ENCODE measurements around the gene MARK3.

MARK3 gene

DNA sequence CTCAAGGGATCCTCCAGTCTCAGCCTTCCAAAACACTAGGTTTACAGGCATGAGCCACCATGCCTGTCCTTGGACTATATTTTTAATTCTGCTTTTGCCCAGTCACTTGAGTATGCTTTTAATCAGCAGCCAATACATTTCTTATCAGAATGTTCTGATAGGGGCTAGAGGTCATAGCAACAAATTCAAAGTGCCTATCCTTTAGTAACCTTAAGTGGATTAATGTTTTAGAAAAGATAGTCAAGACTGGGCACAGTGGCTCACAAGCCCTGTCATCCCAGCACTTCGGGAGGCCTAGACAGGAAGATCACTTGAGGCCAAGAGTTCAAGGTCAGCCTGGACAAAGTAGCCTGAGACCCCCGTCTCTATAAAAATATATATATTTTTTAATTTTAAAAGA lies 100.3 kb downstream of the MARK3 start:
- no peak overlapping the region for H3K27ac ChIP-seq

DNA sequence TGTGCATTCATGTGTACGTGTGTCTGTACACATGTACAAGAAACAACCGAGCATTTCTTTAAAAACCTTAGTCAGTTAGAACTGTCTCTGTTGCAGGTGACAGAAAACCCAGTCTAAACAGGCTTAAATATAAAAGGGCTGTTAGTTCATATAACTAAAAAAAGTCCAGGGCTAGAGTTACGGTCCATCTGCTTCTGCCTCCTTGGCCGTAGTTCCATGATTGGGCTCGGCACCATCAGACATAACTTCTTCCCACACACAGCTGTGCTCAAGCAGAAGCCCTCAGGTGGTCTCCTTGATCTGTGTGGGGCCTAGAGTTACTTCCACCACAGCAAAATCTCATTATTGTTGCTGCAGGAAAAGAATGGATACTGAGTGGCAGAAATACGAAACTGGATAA lies 102.9 kb downstream of the MARK3 start:
- no peak overlapping the region for H3K27ac ChIP-seq
- TF ChIP-seq, protein P1, sequence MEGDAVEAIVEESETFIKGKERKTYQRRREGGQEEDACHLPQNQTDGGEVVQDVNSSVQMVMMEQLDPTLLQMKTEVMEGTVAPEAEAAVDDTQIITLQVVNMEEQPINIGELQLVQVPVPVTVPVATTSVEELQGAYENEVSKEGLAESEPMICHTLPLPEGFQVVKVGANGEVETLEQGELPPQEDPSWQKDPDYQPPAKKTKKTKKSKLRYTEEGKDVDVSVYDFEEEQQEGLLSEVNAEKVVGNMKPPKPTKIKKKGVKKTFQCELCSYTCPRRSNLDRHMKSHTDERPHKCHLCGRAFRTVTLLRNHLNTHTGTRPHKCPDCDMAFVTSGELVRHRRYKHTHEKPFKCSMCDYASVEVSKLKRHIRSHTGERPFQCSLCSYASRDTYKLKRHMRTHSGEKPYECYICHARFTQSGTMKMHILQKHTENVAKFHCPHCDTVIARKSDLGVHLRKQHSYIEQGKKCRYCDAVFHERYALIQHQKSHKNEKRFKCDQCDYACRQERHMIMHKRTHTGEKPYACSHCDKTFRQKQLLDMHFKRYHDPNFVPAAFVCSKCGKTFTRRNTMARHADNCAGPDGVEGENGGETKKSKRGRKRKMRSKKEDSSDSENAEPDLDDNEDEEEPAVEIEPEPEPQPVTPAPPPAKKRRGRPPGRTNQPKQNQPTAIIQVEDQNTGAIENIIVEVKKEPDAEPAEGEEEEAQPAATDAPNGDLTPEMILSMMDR (conservative IDR thresholded peaks at IDR 0.05), result no peak
- TF ChIP-seq ZFX (IDR thresholded peaks at IDR 0.05), result no peak

More for the DNA sequence above, 100.3 kb downstream of the MARK3 start:
- TF ChIP-seq, protein P1 (conservative IDR thresholded peaks at IDR 0.05), result no peak
- TF ChIP-seq ZFX (IDR thresholded peaks at IDR 0.05), result no peak

DNA sequence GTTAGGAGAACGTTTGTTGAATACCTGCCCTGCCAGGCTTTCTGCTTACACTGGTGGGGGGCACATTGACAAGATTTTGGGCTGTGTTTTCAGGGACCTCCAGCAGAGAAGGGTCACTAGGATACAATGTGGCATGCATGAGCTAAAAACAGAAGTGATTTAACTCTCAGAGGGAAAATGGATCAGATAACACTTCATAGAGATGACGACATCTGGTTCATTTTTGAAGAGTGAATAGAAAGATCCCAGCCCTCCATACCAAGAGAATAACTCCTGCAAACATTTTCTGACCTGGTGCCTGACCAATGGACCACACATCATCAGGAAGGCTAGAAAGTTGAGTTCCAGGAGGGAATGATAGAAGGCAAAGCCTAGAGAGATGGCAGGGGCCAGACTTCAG lies 103.7 kb downstream of the MARK3 start:
- no peak for TF ChIP-seq ZFX (IDR thresholded peaks at IDR 0.05)
- TF ChIP-seq, protein P1 (conservative IDR thresholded peaks at IDR 0.05), result no peak
- H3K27ac ChIP-seq, result no peak overlapping the region

DNA sequence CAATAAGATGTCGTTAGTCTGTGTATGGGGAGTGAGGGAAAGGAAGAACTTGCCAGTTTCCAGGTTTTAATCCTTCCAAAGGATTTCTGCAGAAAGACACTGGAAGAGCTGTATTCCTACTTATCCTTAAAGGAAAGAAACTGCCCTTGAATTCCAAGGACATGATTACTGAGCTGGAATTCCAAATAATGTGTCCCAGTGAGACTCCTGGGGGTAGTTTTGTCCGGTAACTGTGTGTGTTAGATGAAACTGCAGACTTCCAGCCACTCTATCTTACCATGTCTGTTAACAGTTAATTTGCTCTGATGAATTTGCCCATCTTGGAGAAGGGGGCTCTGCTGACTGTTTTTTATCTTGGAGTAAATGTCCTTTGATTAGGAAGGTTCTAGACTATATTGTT lies 104.4 kb downstream of the MARK3 start:
- TF ChIP-seq ZFX (IDR thresholded peaks at IDR 0.05), result no peak
- TF ChIP-seq, protein P1 (conservative IDR thresholded peaks at IDR 0.05), result no peak
- no peak overlapping the region for H3K27ac ChIP-seq

DNA sequence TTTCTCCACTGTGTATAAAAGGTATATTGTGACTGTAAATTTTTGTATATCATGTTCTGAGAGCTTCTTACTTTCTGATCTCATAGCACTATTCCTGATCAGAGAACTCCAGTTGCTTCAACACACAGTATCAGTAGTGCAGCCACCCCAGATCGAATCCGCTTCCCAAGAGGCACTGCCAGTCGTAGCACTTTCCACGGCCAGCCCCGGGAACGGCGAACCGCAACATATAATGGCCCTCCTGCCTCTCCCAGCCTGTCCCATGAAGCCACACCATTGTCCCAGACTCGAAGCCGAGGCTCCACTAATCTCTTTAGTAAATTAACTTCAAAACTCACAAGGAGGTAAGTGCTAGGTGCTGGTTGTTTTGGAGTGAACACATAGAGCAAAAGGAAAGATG lies 106.5 kb downstream of the MARK3 start:
- no peak overlapping the region for H3K27ac ChIP-seq
- no peak for TF ChIP-seq ZFX (IDR thresholded peaks at IDR 0.05)
- TF ChIP-seq, protein P1 (conservative IDR thresholded peaks at IDR 0.05), result no peak

DNA sequence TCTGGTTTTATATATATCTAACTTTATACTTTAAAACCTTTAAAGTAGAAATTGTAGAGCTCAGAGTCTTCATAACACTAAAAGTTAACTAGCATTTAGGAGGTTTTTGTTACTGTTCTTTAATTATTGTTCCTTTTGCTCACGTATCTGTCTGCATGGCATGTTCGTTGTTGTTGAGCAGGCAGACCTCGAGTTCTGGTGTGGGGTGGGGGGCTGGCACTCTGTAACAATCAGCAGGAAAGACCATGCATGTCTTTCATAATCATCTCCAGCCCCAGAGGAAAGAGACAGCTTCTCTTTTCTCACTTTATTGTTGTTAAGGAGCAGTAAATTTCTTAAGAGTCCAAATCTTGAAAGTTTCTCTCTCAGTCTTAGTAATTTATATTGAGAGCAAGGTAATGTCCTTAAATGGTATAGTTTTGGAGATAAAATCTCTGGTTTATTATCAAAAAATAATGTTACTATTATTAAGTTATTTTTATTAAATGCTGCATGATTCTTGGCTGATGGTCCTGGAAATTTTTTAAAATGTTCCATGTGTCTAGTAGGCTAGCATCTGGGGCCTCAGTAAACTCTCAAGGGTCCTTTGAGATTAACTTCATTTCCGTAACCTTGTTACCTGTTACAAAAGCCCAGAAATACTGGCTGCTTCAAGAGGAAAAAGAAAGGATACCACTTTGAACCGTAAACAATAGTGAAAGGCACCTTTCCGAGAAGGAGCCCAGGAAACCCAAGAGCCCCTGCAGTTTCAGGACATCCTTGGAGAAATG lies 107.1 kb downstream of the MARK3 start:
- no peak for TF ChIP-seq ZFX (IDR thresholded peaks at IDR 0.05)
- TF ChIP-seq, protein P1 (conservative IDR thresholded peaks at IDR 0.05), result no peak
- no peak overlapping the region for H3K27ac ChIP-seq

DNA sequence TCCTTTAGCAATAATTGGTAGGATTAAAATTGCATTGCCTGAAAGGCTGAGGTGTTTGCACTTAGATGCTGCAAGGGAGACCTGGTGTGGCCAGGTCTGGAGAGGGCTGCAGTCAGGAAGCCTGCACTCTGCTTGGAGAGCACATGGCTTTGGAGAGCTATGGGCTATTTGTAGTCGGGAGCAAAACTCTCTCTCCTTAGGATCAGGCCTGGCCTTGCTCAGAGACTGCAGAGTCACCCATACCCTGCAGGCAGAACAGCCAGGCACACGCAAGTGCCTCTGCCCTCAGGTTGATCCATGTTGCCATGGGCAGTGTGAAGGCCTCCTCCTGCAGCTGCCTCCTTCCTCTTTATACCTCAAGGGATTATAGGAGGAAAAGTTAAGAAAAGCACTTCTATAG lies 110.6 kb downstream of the MARK3 start:
- H3K27ac ChIP-seq, result no peak overlapping the region
- TF ChIP-seq, protein P1 (conservative IDR thresholded peaks at IDR 0.05), result no peak
- TF ChIP-seq ZFX (IDR thresholded peaks at IDR 0.05), result no peak
